RWPE1 (cell line): ENCODE measurements around the gene REM2.
A peak's percentile ranks its signal among the peaks of the same experiment; 100 is the strongest.

Experiments used
- CTCF ChIA-PET: fragments of 350-600 bp; sonication (Branson Sonifier 250); formaldehyde crosslinking; extraction: SDS; loops from one replicate; lab custom pipeline; 2021; lab: Yijun Ruan, JAX
- POLR2A ChIA-PET: fragments of 400-600 bp; formaldehyde crosslinking; extraction: SDS; loops from one replicate; lab custom pipeline; 2020; ENCODE audit warnings: antibody characterized with exemption; ENCODE audit not compliant: low non-redundant PET; lab: Yijun Ruan, JAX
- DNase-seq: peaks from one replicate; pipeline ENCODE4 v3.0.0; 2012; ENCODE audit warnings: low spot score
- H3K27ac ChIP-seq: fragments of 450-650 bp; 2 replicates; pipeline ENCODE4 v1.5.1; 2017
- CTCF ChIP-seq: fragments of 450-650 bp; conservative IDR thresholded peaks from 2 replicates; pipeline ENCODE4 v1.5.1; 2017; ENCODE audit warnings: low read depth, mild to moderate bottlenecking

REM2 gene

GRCh38 chr14:22929104-22929960, 46.3 kb downstream of the REM2 start, which contains the start of gene PRMT5:
TSS of gene PRMT5 (minus strand) at chr14:22929376. CDS start at chr14:22929361, 15 bp downstream.
- DNase-seq, result peak; percentile 98
- H3K27ac ChIP-seq, result peak within 1 kb of the TSS; percentile 82
- ChIA-PET POLR2A (interaction anchor here (0.6 to 1.6 kb wide), 3 partner anchors 9 to 299 kb away, joined by 4 to 10 read pairs (median 5); partner anchors contain the start of gene HAUS4), CTCF (interaction anchor here (0.8 to 1.4 kb wide), 7 partner anchors 11 to 140 kb away, joined by 3 to 6 read pairs (median 4); no protein-coding TSS in a partner anchor)
- no peak for TF ChIP-seq CTCF

GRCh38 chr14:22929961-22930364, 46.9 kb downstream of the REM2 start:
- no peak for DNase-seq
- peak overlapping the region; percentile 82 for H3K27ac ChIP-seq
- POLR2A ChIA-PET, result interaction anchor here (0.6 to 1.6 kb wide), 4 partner anchors 9 to 298 kb away, joined by 3 to 10 read pairs (median 4); partner anchors contain the start of gene HAUS4
- CTCF ChIA-PET, result interaction anchor here (0.8 to 1.4 kb wide), 7 partner anchors 12 to 139 kb away, joined by 3 to 6 read pairs (median 4); no protein-coding TSS in a partner anchor
- TF ChIP-seq CTCF, result no peak

GRCh38 chr14:22932146-22932545, 49.1 kb downstream of the REM2 start:
- CTCF ChIA-PET, result interaction anchor here (0.6 kb wide), 1 partner anchor 1085 kb away, joined by 4 read pairs; no protein-coding TSS in a partner anchor
- POLR2A ChIA-PET, result no interaction called here
- no peak for DNase-seq
- H3K27ac ChIP-seq, result peak overlapping the region; percentile 82
- TF ChIP-seq CTCF, result no peak

- ChIA-PET POLR2A (no interaction called here), CTCF (interaction anchor here (0.5 to 0.6 kb wide), 2 partner anchors 361 to 382 kb away, joined by 3 to 4 read pairs; no protein-coding TSS in a partner anchor)
- no peak for TF ChIP-seq CTCF
- no peak for DNase-seq
- H3K27ac ChIP-seq, result no peak overlapping the region
These were observed 52.1 kb downstream of the REM2 start for GRCh38 chr14:22935156-22935555.
